GM23248 (cell line): Measurements from ENCODE around the gene ATP5F1D.

Source experiments
- EZH2 ChIP-seq: fragments of 200-600 bp; sonication (generic); IDR thresholded peaks from 2 replicates; pipeline ENCODE4 v1.6.1; 2018; ENCODE audit warnings: antibody characterized with exemption, mild to moderate bottlenecking; ENCODE audit not compliant: insufficient read depth, poor library complexity, severe bottlenecking
- EZH2phosphoT487 ChIP-seq: fragments of 200-600 bp; sonication (generic); IDR thresholded peaks from 2 replicates; pipeline ENCODE4 v1.6.1; 2018; ENCODE audit warnings: antibody characterized with exemption, moderate library complexity, mild to moderate bottlenecking, low read depth; ENCODE audit not compliant: insufficient read depth

DNA sequence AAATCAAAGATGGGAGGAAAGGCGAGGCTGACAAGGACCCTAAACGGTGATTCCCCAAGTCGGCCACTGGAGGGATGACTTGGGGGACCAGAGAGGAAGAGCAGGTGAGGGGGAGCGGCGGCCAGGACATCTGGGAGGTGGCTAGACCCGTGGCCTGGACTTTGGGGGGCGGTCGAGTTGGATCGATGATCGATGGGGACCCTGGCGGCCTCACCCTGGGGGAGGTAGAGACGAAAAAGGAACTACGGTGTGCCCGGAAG, 19.9 kb downstream of the ATP5F1D start:
- TF ChIP-seq EZH2 (no peak), EZH2phosphoT487 (no peak)
